ELF-1 (cell line): Measurements from ENCODE around the gene INPP5A.
"Not testable (repeated sequence)": the region's sequence is repeated elsewhere in the genome, so short reads cannot be mapped to it uniquely, and the experiment has no call there.

Experiments used
- DNase-seq: peaks from one replicate; pipeline ENCODE4 v3.0.0-alpha.2; 2016; ENCODE audit warnings: low read depth, low spot score

The INPP5A gene

DNA sequence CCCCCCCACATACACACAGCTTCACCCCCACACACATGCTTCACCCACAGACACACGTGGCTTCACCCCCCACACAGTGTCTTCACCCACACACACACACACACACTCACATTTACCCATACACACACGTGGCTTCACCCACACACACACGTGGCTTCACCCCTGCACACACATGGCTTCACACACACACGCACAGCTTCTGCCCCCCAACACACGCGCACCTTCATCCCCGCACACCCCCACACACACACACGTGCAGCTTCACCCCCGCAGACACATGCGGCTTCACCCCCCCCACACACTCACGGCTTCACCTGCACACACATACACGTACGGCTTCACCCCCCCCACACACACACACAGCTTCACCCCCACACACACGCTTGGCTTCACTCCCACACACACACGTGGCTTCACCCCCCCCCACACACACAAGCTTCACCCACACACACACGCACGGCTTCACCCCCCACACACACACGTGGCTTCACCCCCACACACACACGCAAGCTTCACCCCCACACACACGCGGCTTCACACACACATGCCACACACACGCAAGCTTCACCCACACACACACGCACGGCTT is 165.9 kb downstream of the INPP5A start:
- DNase-seq, result no peak

- no peak for DNase-seq
Observed at GRCh38 chr10:132704008-132704814, 166.6 kb downstream of the INPP5A start.

DNA sequence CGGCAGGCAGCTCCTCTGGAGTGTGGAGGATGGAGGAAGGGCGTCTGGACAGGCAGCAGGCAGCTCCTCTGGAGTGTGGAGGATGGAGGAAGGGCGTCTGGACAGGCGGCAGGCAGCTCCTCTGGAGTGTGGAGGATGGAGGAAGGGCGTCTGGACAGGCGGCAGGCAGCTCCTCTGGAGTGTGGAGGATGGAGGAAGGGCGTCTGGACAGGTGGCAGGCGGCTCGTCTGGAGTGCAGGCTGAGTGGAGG is 167.2 kb downstream of the INPP5A start:
- not testable (repeated sequence) for DNase-seq

GRCh38 chr10:132705173-132705572 is 167.6 kb downstream of the INPP5A start:
- DNase-seq, result no peak

GRCh38 chr10:132705943-132706342 is 168.4 kb downstream of the INPP5A start:
- DNase-seq, result no peak

DNA sequence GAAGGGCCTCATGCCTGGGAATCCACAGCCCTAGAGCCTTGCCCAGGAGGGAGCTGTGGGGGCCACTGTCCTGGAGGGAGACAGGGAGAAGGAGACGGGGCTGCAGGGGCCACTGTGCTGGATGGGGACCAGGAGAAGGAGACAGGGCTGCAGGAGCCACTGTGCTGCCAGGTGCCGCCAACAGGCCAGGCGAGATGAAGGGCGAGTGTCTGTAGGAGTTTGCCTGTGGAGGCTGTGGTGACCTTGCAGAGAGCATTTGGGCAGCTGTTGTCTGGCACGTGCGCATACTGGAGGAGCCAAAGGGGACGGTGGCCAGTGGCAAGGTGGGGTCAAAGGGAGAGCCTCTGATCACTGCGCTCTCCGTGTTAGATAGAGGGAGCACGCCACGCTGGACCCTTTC is 169.1 kb downstream of the INPP5A start:
- no peak for DNase-seq

DNA sequence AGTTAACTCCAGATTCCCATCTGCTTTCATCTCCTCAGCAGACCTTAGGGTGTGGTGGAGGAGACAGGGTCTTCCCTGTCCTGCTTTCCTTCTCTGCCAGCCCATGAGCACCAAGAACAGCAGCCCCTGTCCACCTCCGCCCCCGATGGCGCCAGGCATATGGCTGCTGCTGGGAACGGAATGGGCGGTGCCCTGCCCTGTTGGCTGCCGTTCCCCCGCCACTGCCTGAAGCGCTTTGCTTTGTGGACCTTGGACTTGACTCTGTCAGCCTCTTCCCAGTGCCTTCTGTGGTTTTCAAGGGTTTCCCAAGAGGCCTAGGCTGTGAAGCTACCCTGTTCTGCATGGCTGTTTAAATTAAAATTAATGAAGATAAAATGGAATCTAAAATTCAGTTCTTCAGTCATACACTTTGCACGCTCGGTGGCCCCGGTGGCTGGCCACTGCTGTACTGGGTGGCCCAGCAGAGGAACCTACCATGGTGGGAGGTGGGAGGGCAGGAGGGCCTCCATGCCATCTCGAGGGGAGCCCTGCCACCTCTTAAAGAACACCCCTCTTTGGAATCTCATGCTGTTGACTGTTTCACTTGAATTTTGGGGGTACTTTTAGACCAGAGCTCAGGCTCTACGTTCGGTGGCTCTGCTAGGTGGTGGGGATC is 169.7 kb downstream of the INPP5A start:
- no peak for DNase-seq

- DNase-seq, result no peak
Observed at GRCh38 chr10:132707776-132708171, 170.2 kb downstream of the INPP5A start.

DNA sequence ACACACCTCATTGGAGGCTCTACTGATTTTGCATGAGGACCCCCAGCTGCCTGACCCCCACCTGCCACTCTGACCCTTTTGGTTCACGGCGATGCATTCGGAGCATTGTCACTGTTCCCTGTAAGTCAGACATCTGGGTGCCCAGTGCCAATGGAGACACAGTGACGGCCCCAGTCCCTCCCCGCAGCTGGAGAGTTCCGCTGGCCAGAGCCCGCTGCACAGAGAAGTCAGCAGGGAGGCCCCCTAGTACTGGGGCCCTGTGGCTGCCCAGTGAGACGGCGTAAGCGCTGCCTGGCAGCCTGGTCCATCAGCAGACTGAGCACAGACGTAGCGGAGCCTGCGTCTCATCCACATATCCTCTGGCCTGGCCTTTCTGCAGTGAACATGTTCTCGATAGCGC is 170.9 kb downstream of the INPP5A start:
- no peak for DNase-seq

DNA sequence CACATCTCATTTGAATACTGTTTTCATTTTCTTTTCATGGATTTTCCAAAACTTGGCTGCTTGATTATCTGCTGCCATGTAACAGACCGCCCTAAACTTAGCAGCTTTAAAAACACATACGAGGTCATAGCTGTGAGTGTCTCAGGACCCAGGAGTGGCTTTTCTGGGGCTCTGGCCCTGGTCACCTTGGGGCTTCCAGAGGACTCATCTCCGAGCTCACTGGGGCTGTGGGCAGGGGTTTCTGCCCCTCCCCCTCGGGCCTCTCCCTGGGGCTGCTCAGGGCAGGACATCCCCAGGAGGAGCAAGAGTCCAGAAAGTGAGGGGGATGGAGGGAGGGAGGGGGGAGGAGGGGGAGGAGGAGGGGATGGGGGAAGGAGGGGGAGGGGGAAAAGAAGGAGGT is 171.3 kb downstream of the INPP5A start:
- no peak for DNase-seq

- DNase-seq, result no peak
Observed at GRCh38 chr10:132709471-132709951, 171.9 kb downstream of the INPP5A start.

- DNase-seq, result no peak
Observed at GRCh38 chr10:132710036-132710686, 172.6 kb downstream of the INPP5A start.

DNA sequence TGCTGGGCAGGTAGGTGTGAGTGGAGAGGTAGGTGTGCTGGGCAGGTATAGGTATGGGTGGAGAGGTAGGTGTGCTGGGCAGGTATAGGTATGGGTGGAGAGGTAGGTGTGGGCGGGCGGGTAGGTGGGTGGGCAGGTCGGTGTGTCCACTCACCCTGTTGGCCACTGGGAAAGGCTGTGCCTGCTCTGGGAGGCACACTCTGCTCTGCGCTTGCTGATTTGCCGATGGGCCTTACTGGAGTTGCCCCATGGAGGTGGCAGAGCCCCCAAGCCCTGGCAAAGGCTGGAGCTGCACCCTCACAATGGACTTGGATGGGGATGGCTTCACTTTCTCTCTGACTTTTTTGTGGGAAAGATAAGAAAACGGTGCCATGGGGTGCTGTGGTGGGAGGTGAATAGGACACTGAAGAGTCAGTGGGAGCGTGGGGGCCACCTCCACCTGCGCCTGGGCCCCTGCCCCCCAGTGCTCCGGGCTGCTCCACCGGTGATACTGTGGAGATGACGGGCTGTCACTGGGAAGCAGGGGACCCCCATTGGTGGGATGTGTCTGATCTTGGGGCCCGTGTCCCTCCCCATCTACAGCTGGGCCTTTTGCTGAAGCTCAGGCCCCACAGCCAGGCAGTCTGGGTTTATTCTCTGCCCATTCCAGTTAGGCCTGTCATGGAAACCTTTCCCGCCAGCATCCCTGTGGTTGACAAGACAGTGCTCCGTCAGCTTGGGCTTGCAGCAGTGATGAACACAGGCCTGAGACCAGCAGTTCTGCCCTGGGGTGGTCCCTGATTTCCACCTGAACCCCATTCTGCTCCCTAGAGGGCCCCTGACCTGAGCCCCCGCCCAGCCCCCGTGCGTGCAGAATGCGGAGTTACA is 173.4 kb downstream of the INPP5A start:
- DNase-seq, result no peak

GRCh38 chr10:132711613-132712121 is 174.1 kb downstream of the INPP5A start:
- no peak for DNase-seq

DNA sequence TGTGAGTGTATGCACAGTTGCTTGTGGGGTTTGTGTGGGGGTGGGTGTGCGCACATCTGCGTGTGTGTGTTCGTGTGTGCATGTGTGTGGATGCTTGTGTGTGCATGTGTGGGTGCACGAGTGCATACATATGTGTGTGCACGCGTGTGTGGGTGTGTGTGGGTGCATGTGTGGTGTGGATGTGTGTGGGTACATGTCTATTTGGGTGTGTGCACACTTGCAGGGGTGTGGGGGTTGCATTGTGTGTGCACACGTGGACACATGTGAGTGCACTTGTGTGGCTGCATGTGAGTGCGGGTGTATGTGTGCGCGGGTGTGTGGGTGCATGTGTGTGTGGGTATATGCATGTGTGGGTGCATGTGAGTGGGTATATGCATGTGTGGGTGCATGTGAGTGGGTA is 174.7 kb downstream of the INPP5A start:
- no peak for DNase-seq

DNA sequence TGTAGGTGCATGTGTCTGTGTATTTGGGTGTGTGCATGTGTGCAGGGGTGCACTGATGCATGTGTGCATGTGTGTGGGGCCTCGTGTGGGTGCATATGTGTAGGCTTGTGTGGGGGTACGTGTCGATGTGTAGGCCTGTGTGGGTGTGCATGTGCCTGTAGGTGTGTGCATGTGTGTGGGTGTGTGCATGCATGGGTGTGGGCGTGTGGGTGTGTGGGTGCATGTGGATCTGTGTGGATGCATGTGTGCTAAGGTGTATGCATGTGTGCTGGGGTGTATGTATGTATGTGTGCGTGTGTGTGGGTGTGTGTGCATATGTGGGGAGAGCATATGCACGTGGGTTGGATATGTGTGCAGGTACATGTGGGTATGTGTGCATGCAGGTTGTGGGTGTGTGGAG is 175.2 kb downstream of the INPP5A start:
- no peak for DNase-seq

DNA sequence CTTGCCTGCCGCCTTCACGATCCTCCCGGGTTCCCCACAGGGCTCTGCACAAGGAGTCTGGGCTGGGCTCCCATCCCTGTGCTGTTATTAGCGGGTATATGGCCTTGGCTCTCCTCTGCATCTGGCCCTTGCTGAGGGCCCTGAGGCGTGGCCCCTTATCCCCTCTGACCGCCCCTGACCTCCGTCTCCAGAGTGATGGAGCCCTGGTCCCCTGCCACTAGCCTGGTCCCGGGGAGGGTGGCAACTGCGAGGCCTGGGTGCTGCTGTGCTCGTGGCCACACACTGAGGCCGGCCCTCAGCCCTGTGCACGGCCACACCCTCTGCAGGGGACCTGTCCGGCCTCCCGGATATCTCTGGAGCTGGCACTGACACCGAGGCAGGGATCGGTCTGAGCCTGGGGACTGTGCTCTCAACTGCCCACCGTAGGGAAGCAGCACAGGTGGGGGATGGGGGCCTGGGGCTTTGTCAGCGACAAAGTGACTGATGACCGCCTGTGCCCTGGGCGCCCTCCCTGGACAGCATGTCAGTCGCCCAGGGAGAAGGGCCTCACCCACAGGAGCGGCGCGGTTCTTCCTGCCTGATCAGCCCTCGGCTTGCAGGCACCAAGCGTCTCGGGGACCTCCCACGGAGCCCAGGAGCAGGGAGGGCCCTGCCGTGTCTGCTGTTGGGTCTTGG is 176.0 kb downstream of the INPP5A start:
- peak; percentile 30 for DNase-seq

DNA sequence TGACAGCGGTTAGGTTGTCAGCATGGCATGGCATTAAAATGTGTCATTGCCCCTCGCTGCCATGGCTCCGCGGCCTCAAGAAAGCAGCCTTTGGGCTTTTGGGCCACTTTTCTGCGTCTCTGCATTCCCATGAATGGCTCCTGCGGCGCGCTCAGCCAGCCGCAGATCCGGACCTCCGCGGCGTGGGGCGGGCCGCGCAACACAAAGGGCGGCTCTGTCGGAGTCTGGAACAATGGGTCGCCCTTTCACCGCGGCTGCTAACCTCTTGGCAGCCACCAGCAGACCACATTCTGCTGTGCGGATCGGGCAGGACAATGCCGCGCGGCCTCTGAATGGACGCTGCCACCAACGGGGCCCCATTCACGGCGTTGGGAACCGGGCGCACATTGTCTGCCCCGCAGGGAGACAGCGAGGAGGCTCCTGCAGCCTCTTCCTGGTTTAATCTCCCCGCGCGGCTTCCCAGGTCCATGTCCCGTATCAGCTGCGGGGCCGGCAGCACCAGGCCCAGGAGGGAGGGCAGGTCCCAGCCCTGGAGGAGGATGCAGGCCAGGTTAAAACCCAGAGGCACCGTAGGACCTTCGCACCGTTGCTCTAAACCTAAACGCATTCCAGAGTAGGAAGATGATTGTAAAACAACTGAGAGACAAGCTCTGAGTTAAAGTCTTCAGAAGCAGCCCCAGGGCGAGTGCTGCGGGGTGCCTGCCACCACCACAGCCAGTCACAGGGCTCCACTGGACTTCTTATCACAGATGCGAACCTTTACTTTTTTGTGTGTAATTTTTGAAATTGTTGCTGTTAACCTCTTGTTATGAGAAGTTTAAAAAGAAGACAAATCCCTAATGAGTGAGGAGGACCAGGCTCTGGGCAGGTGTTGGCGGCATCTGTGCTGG is 176.8 kb downstream of the INPP5A start:
- peak; percentile 72 for DNase-seq

DNA sequence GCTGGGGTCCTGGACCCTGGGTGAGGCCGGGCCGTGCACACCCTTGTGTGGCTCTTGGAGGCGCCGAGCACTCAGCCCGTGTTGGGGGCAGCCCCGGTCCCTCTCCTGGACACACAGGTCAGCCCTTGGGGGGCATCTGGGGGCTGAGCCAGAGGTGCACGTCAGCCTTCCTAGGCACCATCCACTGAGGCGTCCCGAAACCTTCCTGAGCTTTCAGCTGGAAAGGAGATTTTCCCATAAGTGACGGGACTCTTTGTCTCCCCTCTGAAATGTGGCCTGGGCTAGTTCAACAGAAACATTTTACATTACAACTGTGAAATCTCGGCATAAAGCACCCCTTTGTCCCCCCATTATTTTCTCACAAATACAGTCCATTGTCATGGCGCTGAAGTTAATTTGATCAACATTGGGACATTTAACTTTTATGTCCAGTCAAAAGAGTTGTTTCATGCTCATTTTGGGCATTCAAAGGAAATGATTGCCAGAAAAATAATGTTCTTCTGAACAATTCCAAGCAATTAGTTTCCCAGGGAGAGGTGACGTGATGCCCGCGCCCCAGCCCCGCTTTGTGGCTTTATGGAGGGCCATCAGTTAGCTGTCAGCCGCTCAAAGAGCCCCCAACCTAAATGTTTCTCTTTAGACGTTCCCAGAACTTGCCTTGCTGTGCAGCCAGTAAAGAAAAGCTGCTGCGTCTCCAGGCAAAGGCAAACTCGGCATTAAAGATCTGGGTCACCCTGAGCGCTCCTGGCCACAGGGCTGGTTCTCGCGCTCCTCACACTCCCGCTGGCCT is 177.6 kb downstream of the INPP5A start:
- DNase-seq, result no peak
